ENCODE measurements around the gene TMPRSS9.
A peak's percentile ranks its signal among the peaks of the same experiment; 100 is the strongest.

The TMPRSS9 gene

DNA sequence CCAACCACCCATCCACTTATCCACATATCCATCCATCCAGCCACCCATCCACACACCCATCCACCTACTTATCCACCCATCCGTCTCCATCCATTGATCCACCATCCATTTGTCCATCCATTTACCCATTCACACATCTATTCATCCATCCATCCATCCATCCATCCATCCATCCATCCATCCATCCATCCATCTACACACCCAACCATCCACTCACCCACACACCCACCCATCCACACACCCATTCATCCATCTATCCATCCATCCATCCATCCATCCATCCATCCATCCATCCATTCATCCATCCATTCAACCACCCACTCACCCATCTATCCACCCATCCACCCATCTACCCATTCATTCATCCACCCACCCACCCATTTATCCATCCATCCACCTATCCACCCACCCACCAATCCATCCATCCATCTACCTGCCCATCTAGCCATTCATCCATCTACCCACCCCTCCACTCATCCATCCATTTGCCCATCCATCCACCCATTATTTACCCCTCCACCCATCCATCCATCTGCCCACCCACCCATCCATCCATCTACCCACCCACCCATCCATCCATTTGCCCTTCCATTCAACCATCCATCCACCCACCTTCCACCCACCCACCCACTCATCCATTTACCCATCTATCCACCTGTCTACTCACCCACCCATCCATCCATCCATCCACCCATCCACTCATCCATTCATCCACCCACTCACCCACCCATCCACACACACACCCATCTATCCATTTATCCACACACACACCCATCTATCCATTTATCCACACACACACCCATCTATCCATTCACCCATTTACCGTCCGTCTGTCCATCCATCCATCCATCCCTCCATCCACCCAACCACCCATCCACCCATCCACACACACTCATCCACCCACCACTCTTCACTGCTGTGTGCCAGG, 2.5 kb upstream of the TMPRSS9 start:
- H3K4me3 Mint-ChIP-seq: no peak overlapping the region
- H3K36me3 Mint-ChIP-seq (ENCODE audit: low read depth): peaks cover 4% of the 10 kb centered on the region
- H3K4me1 Mint-ChIP-seq (ENCODE audit: low read depth): peaks cover 4% of the 10 kb centered on the region
- H3K9me3 Mint-ChIP-seq: no peaks in the 10 kb centered on the region
- H3K27me3 Mint-ChIP-seq: peaks cover 6% of the 10 kb centered on the region
- DNase-seq: no peak
- no peak overlapping the region for H3K27ac Mint-ChIP-seq

GRCh38 chr19:2358548-2359173, 1.4 kb upstream of the TMPRSS9 start:
- peaks cover 6% of the 10 kb centered on the region for H3K27me3 Mint-ChIP-seq
- no peaks in the 10 kb centered on the region for H3K9me3 Mint-ChIP-seq
- no peak overlapping the region for H3K4me3 Mint-ChIP-seq
- H3K4me1 Mint-ChIP-seq (ENCODE audit: low read depth): peaks cover 4% of the 10 kb centered on the region
- no peak overlapping the region for H3K27ac Mint-ChIP-seq
- DNase-seq: no peak
- H3K36me3 Mint-ChIP-seq (ENCODE audit: low read depth): peaks cover 4% of the 10 kb centered on the region

GRCh38 chr19:2360833-2361232, 768 bp downstream of the TMPRSS9 start:
- Mint-ChIP-seq H3K36me3 (ENCODE audit: low read depth) (no peaks in the 10 kb centered on the region), H3K4me3 (no peak overlapping the region), H3K27me3 (peaks cover 19% of the 10 kb centered on the region), H3K4me1 (ENCODE audit: low read depth) (peaks cover 4% of the 10 kb centered on the region), H3K9me3 (no peaks in the 10 kb centered on the region), H3K27ac (peak overlapping the region; percentile 16)
- no peak for DNase-seq

DNA sequence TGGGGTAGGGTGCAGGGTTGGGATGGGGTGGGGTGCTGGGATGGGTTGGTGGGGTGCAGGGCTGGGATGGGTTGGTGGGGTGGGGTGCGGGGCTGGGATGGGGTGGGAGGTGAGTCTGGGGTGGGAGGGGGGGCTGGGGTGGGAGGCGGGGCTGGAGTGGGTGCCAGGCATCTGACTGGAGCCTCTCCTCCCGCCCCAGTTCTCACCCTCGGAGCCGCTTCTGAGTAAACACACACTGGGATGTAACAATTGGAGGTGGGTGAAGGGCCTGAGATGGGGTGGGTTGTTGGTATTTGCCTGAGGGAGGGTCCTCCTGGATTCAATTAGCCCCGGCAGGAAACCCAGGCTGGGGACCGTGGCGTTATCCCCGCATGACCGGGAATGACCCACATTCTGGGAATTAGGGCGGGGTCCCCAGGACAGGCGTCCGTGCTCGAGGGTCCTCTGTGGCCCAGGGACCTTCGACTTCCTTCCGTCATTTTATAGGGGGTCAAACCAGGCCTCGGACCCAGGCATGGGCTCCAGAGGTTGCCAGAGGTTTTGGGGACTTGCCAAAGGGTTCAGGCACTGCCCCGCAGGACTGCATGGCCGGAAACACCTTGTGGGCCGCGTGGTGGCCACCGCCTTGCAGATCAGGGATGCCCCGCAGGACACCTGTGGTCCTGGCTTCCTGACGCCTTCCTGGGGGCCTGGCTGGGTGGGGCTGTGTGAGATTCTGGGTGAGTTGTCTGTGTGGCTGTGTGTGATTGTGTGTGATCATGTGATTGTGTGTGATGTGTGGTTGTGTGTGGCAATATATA, 1.4 kb downstream of the TMPRSS9 start:
- Mint-ChIP-seq H3K27ac (no peak overlapping the region), H3K4me1 (ENCODE audit: low read depth) (peaks cover 4% of the 10 kb centered on the region), H3K4me3 (no peak overlapping the region), H3K9me3 (no peaks in the 10 kb centered on the region), H3K27me3 (peaks cover 19% of the 10 kb centered on the region), H3K36me3 (ENCODE audit: low read depth) (no peaks in the 10 kb centered on the region)
- no peak for DNase-seq

GRCh38 chr19:2362046-2362969, 2.2 kb downstream of the TMPRSS9 start:
- no peak for DNase-seq
- Mint-ChIP-seq H3K4me3 (no peak overlapping the region), H3K36me3 (ENCODE audit: low read depth) (no peaks in the 10 kb centered on the region), H3K9me3 (no peaks in the 10 kb centered on the region), H3K4me1 (ENCODE audit: low read depth) (peaks cover 4% of the 10 kb centered on the region), H3K27me3 (peaks cover 19% of the 10 kb centered on the region), H3K27ac (no peak overlapping the region)

GRCh38 chr19:2362970-2363300, 2.9 kb downstream of the TMPRSS9 start:
- peaks cover 4% of the 10 kb centered on the region for H3K4me1 Mint-ChIP-seq (ENCODE audit: low read depth)
- no peaks in the 10 kb centered on the region for H3K36me3 Mint-ChIP-seq (ENCODE audit: low read depth)
- no peak for DNase-seq
- no peaks in the 10 kb centered on the region for H3K9me3 Mint-ChIP-seq
- H3K27ac Mint-ChIP-seq: no peak overlapping the region
- peaks cover 19% of the 10 kb centered on the region for H3K27me3 Mint-ChIP-seq
- no peak overlapping the region for H3K4me3 Mint-ChIP-seq

GRCh38 chr19:2363419-2363818, 3.4 kb downstream of the TMPRSS9 start:
- no peak overlapping the region for H3K27ac Mint-ChIP-seq
- H3K27me3 Mint-ChIP-seq: peaks cover 22% of the 10 kb centered on the region
- no peaks in the 10 kb centered on the region for H3K36me3 Mint-ChIP-seq (ENCODE audit: low read depth)
- no peak for DNase-seq
- no peaks in the 10 kb centered on the region for H3K9me3 Mint-ChIP-seq
- no peak overlapping the region for H3K4me3 Mint-ChIP-seq
- H3K4me1 Mint-ChIP-seq (ENCODE audit: low read depth): peaks cover 4% of the 10 kb centered on the region

DNA sequence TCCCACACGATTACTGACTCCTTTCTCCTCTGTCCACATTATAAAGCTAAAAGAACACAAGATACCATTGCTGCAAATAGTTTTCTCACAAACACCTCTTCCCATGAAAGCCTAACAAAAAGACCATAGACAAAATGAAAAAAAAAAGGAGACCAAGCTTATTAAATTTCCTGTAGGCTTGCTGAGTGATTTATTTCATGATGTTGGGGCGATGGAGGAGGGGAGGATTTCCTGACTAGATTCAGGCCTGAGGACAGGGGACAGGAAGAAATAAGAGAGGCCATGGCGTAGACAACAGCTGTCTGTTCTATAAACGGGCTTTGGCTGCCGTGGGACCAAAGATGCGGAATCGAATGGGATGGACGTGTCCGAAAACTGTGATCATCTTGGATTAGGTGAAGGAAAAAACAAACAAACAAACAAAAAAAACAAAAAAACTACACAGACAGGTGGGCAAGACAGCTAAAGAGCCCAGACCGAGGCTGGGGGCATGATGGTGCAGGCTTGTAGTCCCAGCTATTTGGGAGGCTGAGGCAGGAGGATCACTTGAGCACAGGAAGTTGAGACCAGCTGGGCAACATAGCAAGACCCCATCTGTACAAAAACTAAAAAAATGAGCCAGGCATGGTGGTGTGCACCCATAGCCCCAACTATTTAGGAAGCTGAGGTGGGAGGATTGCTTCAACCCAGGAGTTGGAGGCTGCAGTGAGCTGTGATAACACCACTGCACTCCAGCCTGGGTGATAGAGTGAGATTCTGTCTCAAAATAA, 5.3 kb downstream of the TMPRSS9 start:
- no peaks in the 10 kb centered on the region for H3K36me3 Mint-ChIP-seq (ENCODE audit: low read depth)

DNA sequence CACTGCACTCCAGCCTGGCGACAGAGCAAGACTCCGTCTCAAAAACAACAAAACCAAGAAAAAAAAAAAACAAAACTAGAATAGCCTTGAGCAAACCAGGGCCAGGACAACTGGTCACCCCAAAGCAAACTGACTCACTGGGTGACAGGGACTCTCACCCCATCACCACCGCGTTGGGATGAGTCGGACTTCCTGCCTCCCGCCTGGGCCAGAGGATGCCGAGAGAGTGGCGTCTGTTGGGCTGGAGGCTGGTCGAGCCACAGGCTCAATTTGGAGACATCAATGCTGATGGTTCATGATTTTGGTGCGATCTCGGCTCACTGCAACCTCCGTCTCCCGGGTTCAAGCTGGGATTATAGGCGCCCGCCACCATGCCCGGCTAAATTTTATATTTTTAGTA, 11.6 kb downstream of the TMPRSS9 start:
- no peaks in the 10 kb centered on the region for H3K36me3 Mint-ChIP-seq (ENCODE audit: low read depth)
- H3K4me3 Mint-ChIP-seq: no peak overlapping the region
- no peak for DNase-seq
- no peak overlapping the region for H3K27ac Mint-ChIP-seq
- H3K4me1 Mint-ChIP-seq (ENCODE audit: low read depth): peaks cover 1% of the 10 kb centered on the region
- H3K9me3 Mint-ChIP-seq: no peaks in the 10 kb centered on the region
- peaks cover 3% of the 10 kb centered on the region for H3K27me3 Mint-ChIP-seq

More for the DNA sequence above, 5.3 kb downstream of the TMPRSS9 start:
- H3K4me3 Mint-ChIP-seq: no peak overlapping the region
- H3K27me3 Mint-ChIP-seq: peaks cover 21% of the 10 kb centered on the region
- no peak overlapping the region for H3K27ac Mint-ChIP-seq
- peaks cover 4% of the 10 kb centered on the region for H3K4me1 Mint-ChIP-seq (ENCODE audit: low read depth)
- no peak for DNase-seq
- no peaks in the 10 kb centered on the region for H3K9me3 Mint-ChIP-seq

- no peak overlapping the region for H3K4me3 Mint-ChIP-seq
- H3K36me3 Mint-ChIP-seq (ENCODE audit: low read depth): no peaks in the 10 kb centered on the region
- peaks cover 1% of the 10 kb centered on the region for H3K4me1 Mint-ChIP-seq (ENCODE audit: low read depth)
- no peaks in the 10 kb centered on the region for H3K9me3 Mint-ChIP-seq
- H3K27me3 Mint-ChIP-seq: peaks cover 3% of the 10 kb centered on the region
- no peak overlapping the region for H3K27ac Mint-ChIP-seq
- DNase-seq: no peak
These were observed 12.1 kb downstream of the TMPRSS9 start for GRCh38 chr19:2372076-2372612.

DNA sequence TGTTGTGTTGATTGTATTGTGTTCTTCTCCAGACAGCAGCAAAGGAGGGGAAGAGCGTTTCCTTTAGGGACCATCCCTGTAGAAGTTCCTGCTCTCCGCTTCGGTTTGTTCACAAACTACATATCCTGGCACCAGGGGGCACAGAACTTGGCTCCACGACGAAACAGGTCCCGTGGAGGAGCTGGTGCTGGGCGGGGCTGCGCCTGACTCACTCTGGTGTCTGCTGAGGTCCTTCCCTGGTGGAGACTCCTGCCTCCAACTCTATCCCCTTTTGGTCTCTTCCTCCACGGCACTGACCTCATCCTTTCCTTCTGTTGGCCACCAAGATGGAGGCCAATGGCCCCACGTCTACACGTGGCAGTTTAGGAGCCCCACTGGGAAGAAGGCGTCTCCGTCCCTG, 14.7 kb downstream of the TMPRSS9 start:
- no peaks in the 10 kb centered on the region for H3K36me3 Mint-ChIP-seq (ENCODE audit: low read depth)
- no peaks in the 10 kb centered on the region for H3K4me1 Mint-ChIP-seq (ENCODE audit: low read depth)
- DNase-seq: no peak
- H3K9me3 Mint-ChIP-seq: peaks cover 4% of the 10 kb centered on the region
- no peak overlapping the region for H3K4me3 Mint-ChIP-seq
- H3K27ac Mint-ChIP-seq: no peak overlapping the region
- no peaks in the 10 kb centered on the region for H3K27me3 Mint-ChIP-seq

- no peak for DNase-seq
- no peak overlapping the region for H3K4me3 Mint-ChIP-seq
- no peaks in the 10 kb centered on the region for H3K4me1 Mint-ChIP-seq (ENCODE audit: low read depth)
- peaks cover 4% of the 10 kb centered on the region for H3K9me3 Mint-ChIP-seq
- H3K27ac Mint-ChIP-seq: no peak overlapping the region
- H3K36me3 Mint-ChIP-seq (ENCODE audit: low read depth): no peaks in the 10 kb centered on the region
- no peaks in the 10 kb centered on the region for H3K27me3 Mint-ChIP-seq
These were observed 15.5 kb downstream of the TMPRSS9 start for GRCh38 chr19:2375353-2376121.
